ENCODE results near the gene RGL1. TPM values are rescaled to one million over a fixed set of nuclear protein-coding genes. Genes with fewer than 3 reads are reported as not detected.

RGL1 gene
- total RNA-seq, 1 experiment from 2014 or later = 2.1 TPM

GRCh38 chr1:183886083-183886828 is 81.3 kb downstream of the RGL1 start:
- Mint-ChIP-seq H3K4me1 (ENCODE audit: insufficient read depth, unreplicated experiment) (peaks cover 13% of the 10 kb centered on the region), H3K27ac (ENCODE audit: low read depth, unreplicated experiment) (no peak overlapping the region), H3K27me3 (ENCODE audit: insufficient read depth, unreplicated experiment) (no peaks in the 10 kb centered on the region), H3K4me3 (ENCODE audit: unreplicated experiment) (no peak overlapping the region), H3K9me3 (ENCODE audit: unreplicated experiment) (no peaks in the 10 kb centered on the region), H3K36me3 (ENCODE audit: insufficient read depth, unreplicated experiment) (peaks cover 4% of the 10 kb centered on the region)
- TF ChIP-seq CTCF (IDR thresholded peaks at IDR 0.05; ENCODE audit: unreplicated experiment) = no peak
- ChIA-PET CTCF (interaction anchor here (0.6 kb wide), 1 partner anchor 1462 kb away, joined by 3 read pairs; no protein-coding TSS in a partner anchor), POLR2A (no interaction called here)
- BruUV-seq (replicated peaks) = no TSS peak
- intact Hi-C loops (cut with micrococcal nuclease) = no loop called here
- no peak for DNase-seq (ENCODE audit: unreplicated experiment)

- no peak for DNase-seq (ENCODE audit: unreplicated experiment)
- no peak for TF ChIP-seq CTCF (IDR thresholded peaks at IDR 0.05; ENCODE audit: unreplicated experiment)
- Mint-ChIP-seq H3K4me3 (ENCODE audit: unreplicated experiment) (no peak overlapping the region), H3K27me3 (ENCODE audit: insufficient read depth, unreplicated experiment) (no peaks in the 10 kb centered on the region), H3K9me3 (ENCODE audit: unreplicated experiment) (no peaks in the 10 kb centered on the region), H3K36me3 (ENCODE audit: insufficient read depth, unreplicated experiment) (peaks cover 4% of the 10 kb centered on the region), H3K4me1 (ENCODE audit: insufficient read depth, unreplicated experiment) (peaks cover 10% of the 10 kb centered on the region), H3K27ac (ENCODE audit: low read depth, unreplicated experiment) (no peak overlapping the region)
- ChIA-PET CTCF (no interaction called here), POLR2A (no interaction called here)
- intact Hi-C loops (cut with micrococcal nuclease) = no loop called here
- no TSS peak for BruUV-seq (replicated peaks)
These were observed 81.9 kb downstream of the RGL1 start for GRCh38 chr1:183886853-183887252.

DNA sequence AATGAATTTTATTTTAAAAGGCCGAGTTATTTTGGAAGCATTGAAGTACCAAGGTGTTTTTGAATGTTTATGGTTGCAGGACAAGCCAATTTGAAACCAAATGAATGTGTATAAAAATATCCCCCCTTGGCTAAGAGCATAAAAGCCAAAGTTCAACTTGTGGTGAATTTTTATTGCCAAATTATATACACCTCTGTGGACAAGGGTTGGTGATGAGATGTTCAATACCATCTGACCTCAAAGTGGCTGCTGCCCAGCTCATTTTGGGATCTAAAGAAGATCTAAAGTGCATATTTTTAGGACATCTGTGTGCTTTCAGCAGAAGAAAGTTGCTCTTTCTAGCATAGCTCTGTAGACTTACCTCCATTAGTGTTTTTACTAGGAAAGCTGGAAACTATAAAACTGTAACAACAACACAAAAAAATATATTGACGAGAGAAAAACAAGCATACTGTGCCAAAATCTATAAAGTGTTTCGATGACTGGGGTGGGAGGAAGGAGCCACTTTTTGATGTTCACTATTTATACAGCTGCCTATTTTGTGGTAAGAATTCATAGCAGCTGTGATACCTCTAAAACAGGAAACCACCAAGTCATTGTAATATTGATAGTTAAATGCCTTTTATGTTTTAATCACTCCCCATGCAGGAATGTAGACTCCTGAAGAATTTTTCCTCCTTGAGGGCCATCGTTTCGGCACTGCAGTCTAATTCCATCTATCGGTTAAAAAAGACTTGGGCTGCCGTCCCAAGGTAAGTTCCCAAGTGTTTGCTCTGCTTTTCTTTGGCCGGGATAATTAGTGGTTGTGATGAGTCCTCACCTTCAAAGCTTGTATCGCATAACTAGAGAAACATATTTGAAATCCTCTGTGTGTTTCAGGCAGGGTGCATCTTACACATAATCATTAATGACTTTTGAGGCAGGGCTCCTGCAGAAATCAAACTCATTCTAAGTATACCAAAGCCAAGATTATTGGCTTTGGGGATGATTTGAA is 83.2 kb downstream of the RGL1 start:
- intact Hi-C loops (cut with micrococcal nuclease) = no loop called here
- Mint-ChIP-seq H3K36me3 (ENCODE audit: insufficient read depth, unreplicated experiment) (peaks cover 4% of the 10 kb centered on the region), H3K4me1 (ENCODE audit: insufficient read depth, unreplicated experiment) (no peaks in the 10 kb centered on the region), H3K27me3 (ENCODE audit: insufficient read depth, unreplicated experiment) (no peaks in the 10 kb centered on the region), H3K9me3 (ENCODE audit: unreplicated experiment) (no peaks in the 10 kb centered on the region), H3K4me3 (ENCODE audit: unreplicated experiment) (no peak overlapping the region), H3K27ac (ENCODE audit: low read depth, unreplicated experiment) (no peak overlapping the region)
- CTCF ChIA-PET = interaction anchor here (0.8 to 2.8 kb wide), 3 partner anchors 17 to 233 kb away, joined by 3 to 6 read pairs (median 4); no protein-coding TSS in a partner anchor
- BruUV-seq (replicated peaks) = no TSS peak
- DNase-seq (ENCODE audit: unreplicated experiment) = no peak
- no peak for TF ChIP-seq CTCF (IDR thresholded peaks at IDR 0.05; ENCODE audit: unreplicated experiment)
- POLR2A ChIA-PET = interaction anchor here (0.6 to 0.9 kb wide), 2 partner anchors 16 to 29 kb away, joined by 3 to 4 read pairs; no protein-coding TSS in a partner anchor

DNA sequence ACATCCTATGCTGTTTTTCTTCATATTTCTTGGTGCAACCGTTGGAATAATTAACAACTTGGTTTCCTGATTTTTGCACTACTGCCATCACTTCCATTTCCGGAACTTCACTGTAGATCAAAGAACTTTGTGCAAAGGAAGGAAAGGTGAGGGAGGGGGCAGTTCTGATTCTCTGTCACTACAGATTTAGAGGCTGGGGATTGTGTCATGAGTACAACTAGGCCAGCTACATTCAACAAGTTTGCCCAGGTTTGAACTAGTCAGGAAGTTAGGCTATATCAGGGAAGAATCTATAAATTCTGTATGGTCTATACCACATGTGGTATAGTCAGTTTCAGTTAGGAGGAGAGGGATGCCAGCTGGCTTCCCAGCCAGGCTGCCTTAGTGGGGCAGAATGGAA is 84.2 kb downstream of the RGL1 start:
- POLR2A ChIA-PET = interaction anchor here (0.9 to 1.1 kb wide), 2 partner anchors 15 to 83 kb away, joined by 3 to 4 read pairs; partner anchors contain the start of gene RGL1
- CTCF ChIA-PET = interaction anchor here (0.7 to 2.8 kb wide), 6 partner anchors 16 to 234 kb away, joined by 3 to 6 read pairs (median 4); no protein-coding TSS in a partner anchor

More for the DNA sequence above, 84.2 kb downstream of the RGL1 start:
- TF ChIP-seq CTCF (IDR thresholded peaks at IDR 0.05; ENCODE audit: unreplicated experiment) = no peak
- no TSS peak for BruUV-seq (replicated peaks)
- DNase-seq (ENCODE audit: unreplicated experiment) = no peak
- Mint-ChIP-seq H3K9me3 (ENCODE audit: unreplicated experiment) (no peaks in the 10 kb centered on the region), H3K4me1 (ENCODE audit: insufficient read depth, unreplicated experiment) (no peaks in the 10 kb centered on the region), H3K36me3 (ENCODE audit: insufficient read depth, unreplicated experiment) (peaks cover 4% of the 10 kb centered on the region), H3K27me3 (ENCODE audit: insufficient read depth, unreplicated experiment) (no peaks in the 10 kb centered on the region), H3K27ac (ENCODE audit: low read depth, unreplicated experiment) (no peak overlapping the region), H3K4me3 (ENCODE audit: unreplicated experiment) (no peak overlapping the region)
- intact Hi-C loops (cut with micrococcal nuclease) = no loop called here

Data from MCF 10A (cell line).